Right forelimb (tissue), 1 donor: Measurements from ENCODE around the gene EXOSC5.
"Not testable (repeated sequence)": the region's sequence is repeated elsewhere in the genome, so short reads cannot be mapped to it uniquely, and the experiment has no call there.

Source experiments
- DNase-seq: peaks from one replicate; pipeline ENCODE4 v3.0.0-alpha.2; 2018

The EXOSC5 gene

DNA sequence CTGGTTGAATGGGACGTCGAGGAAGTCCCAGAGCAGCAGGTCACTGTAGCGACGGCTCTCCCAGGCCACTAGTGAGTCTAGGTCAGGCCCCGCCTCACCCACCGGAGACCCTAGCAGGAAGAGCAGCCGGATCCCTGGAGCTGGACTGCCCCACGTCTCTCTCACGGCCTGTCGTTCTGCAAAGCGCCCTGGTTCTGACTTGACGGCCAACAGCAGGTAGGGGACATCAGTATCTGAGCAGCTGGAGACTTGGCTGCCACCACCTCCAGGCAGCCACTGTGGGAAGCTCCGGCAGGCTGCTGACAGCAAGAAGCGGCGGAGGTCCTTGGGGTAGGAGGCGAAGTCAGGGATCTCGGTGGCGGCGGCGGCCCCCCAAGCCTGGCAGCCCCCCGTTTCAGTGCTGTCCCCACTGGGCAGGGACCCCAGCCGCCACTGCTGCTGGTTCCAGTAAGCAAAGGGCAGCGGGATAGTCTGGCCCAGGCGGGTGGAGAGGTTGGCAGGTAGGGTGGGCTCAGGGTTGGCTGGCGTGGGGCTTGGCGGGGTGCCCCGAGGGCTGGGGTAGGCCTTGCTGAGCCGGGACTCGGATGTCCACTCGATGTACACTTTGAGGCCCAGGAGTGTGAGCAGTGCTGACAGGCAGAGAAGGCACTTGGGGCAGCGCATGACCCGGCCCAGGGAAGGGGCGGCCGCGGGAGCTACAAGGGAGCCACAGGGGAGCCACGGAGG lies 29.1 kb upstream of the EXOSC5 start:
- no peak for DNase-seq

- no peak for DNase-seq
Measured at GRCh38 chr19:41425174-41426115, 28.3 kb upstream of the EXOSC5 start.

DNA sequence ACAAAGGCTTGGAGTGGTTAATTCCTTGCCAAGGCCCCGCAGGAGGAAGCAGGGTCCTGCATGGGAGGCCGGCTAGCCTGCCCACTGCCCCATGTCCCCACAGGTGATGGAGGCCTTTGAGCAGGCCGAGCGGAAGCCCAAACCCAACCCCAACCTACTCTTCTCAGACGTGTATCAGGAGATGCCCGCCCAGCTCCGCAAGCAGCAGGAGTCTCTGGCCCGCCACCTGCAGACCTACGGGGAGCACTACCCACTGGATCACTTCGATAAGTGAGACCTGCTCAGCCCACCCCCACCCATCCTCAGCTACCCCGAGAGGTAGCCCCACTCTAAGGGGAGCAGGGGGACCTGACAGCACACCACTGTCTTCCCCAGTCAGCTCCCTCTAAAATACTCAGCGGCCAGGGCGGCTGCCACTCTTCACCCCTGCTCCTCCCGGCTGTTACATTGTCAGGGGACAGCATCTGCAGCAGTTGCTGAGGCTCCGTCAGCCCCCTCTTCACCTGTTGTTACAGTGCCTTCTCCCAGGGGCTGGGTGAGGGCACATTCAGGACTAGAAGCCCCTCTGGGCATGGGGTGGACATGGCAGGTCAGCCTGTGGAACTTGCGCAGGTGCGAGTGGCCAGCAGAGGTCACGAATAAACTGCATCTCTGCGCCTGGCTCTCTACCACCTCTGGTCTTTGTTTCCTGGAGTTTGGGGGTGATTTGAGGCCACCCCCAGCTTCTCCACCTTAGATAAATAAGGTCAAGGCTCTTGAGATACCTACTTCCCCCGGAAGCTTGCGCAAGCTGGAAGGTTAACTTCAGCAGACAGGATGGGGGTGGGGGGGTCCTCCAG lies 27.4 kb upstream of the EXOSC5 start:
- DNase-seq, result no peak

GRCh38 chr19:41422955-41423354 lies 25.8 kb upstream of the EXOSC5 start:
- DNase-seq, result no peak

- DNase-seq, result no peak
Measured at GRCh38 chr19:41422456-41422855, 25.3 kb upstream of the EXOSC5 start.

GRCh38 chr19:41421973-41422372 lies 24.8 kb upstream of the EXOSC5 start:
- DNase-seq, result no peak

- no peak for DNase-seq
Measured at GRCh38 chr19:41421314-41421713, 24.2 kb upstream of the EXOSC5 start.

GRCh38 chr19:41420101-41420880 lies 23.1 kb upstream of the EXOSC5 start:
- no peak for DNase-seq

GRCh38 chr19:41416194-41416674 lies 19.1 kb upstream of the EXOSC5 start:
- DNase-seq, result no peak

DNA sequence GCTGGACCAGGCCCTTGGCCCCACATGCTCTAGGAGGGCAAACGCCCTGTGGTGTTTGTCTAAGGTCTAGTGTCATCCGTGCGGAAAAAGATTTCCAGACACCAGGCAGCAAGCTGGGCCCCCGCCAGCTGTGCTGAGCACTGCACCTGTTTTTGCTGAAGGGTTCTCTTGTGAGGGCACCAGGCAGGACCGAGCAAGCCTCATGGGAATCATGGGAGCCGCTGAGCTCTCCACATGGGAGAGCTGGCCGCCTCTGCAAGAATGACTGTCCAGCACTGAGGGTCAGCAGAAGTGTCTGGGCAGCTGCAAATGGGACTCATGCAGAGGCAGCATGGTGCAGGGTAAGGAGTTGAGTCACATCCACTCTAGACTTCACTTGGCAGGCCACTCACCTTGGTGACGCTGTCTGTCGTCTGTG lies 18.0 kb upstream of the EXOSC5 start:
- DNase-seq, result no peak

DNA sequence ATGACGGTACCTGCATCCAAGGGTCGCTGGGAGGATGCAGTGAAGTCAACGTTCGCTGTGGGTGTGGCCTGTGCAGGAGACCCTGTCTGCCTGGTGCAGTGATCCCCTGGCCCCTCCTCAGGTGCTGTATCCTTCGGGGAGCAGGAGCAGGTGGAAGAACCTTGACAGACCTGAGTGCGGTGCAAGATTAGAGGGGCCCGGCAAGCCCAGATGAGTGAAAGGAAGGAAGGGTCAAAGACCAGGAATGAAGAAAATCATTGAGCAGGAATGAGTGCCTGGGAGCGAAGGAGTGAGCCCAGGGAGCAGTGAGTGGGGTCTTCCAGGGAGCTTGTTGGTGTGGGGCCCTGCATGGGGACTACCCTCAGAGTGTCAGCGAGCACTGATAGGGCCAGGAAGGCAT lies 17.3 kb upstream of the EXOSC5 start:
- DNase-seq, result no peak

DNA sequence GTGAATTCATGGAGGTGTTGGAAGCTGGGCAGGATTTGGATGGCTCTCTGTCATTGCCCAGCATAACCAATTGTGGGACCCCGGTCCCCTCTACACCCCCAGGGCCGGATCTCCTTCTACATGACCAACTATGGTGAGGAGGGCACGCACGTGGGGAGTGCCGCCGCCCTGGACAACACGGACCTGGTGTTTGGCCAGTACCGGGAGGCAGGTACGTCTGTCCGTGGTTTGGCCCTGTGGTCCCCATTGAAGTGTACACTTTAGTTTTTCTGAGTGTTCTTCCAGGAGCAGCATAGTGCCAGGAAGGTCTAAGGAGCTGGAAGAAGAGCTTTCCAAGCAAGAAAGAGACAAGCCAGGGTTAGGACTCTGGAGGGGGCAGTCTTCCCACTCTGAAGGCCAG lies 16.8 kb upstream of the EXOSC5 start:
- DNase-seq, result no peak

DNA sequence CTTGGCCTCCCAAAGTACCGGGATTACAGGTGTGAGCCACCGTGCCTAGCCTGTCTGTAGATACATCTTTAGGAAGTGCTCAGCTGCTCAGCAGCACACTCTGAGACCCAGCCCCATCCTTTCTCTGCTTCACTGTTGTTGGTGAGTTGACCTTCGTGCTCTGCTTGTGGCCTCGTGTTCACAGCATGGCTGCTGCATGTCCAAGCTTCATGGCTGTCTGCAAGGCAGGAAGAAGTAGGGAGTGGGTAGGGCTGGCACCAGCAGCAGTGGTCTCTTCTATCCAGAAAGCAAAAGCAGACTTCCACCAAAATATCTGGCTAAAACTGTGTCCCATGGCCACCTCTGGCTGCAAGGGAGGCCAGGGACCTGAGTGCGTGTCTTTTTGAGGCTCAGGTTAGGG lies 15.8 kb upstream of the EXOSC5 start:
- no peak for DNase-seq

GRCh38 chr19:41411968-41412265 lies 14.8 kb upstream of the EXOSC5 start:
- DNase-seq, result no peak

DNA sequence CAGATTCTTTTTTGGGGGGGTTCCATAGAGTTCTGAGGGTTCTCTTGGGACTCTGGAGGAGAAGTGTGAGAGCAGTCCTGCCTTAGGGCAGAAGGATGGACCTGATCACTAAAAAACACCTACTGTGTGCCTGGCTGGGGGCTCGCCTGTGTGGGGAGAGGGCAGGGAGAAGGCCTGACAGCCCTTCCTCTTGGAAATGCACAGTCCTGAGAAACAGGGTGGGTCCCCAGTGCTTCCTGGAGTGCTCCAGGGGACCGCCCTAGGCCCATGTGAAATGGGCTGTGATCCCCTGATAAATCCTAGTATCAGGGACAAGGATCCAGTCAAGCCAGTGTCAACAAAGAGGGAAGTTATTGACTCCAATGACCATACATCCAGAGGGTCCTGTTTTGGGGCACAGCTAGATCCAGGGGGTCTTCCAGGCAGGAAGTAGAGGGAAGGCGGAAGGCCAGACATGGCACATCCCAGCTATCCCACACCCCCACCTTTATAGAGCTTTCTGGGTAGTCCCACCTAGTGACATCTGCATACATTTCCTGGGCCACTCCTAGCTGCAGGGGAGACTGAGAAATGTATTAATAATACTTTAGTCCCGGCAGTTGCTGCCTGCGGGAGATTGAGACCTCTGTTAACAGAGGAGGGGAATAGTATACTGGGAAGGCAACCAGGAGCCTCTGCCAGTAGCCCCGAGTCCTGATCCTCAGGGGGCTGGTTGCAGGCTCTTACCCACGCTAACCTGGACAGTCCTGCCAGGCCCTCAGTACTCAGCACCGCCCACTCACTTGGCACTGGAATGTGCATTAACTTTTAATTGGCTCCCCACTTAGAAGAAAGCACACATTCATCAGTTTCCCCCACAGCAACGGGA lies 14.2 kb upstream of the EXOSC5 start:
- DNase-seq, result no peak

DNA sequence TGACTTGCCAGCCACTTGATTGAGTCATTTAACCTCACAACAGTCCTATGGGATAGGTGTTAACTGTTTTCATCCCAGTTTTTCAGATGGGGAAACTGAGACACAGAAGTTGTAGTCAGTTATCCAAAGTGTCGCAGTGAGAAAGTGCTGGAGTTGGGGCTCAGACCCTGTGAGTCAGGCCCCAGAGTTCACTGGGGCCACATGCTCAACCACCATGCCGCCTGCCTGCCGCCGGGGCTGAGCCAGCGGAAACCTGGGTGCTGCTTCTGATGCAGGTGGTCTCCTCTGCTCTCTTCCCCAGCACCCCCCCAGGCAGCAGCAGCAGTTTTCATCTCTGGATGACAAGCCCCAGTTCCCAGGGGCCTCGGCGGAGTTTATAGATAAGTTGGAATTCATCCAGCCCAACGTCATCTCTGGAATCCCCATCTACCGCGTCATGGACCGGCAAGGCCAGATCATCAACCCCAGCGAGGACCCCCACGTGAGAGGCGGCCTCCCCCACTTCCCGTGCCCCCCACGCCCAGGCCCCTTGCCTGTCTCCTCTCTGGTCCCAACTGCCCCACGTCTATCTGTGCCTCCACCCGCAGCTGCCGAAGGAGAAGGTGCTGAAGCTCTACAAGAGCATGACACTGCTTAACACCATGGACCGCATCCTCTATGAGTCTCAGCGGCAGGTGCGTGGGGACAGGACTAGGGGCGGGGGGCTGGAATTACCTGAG lies 13.3 kb upstream of the EXOSC5 start:
- no peak for DNase-seq

DNA sequence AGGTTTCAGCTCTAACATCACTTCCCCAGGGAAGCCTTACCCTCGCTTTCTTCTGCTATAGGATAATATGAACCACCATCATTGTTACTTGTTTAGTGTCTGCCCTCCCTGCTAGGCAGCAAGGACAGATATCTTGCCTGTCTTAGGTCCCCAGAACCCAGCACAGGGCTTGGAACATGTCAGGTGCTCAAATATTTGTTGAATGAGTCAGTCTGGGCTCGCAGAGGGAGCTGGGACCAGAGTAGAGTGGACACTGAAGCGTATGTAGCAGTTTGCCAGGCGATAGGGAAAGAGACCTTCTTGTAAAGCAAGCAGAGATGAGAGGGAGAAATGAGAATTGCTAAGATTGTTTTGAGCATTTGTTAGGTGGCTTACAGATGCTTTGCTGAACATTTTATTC lies 12.1 kb upstream of the EXOSC5 start:
- no peak for DNase-seq

- DNase-seq, result not testable (repeated sequence)
Measured at GRCh38 chr19:41408846-41409245, 11.7 kb upstream of the EXOSC5 start.

DNA sequence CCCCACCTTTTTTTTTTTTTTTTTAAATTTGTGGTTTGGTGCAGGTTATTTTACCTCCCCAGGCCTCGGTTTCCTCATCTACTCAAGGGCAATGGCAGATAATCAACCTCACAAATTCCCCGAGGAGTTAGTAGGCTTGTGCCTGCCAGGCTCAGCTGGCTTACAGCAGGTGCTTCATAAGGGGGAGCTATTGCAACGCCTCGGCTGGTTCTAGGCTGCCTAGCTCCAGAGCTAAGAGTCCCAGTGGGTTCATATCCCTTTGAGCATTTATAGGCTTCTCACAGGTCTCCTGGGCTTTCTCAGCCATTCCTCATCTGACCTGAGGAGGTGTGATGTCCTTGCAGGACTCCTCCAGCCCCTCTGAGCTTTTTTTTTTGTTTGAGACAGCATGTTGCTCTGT lies 11.1 kb upstream of the EXOSC5 start:
- DNase-seq, result no peak

DNA sequence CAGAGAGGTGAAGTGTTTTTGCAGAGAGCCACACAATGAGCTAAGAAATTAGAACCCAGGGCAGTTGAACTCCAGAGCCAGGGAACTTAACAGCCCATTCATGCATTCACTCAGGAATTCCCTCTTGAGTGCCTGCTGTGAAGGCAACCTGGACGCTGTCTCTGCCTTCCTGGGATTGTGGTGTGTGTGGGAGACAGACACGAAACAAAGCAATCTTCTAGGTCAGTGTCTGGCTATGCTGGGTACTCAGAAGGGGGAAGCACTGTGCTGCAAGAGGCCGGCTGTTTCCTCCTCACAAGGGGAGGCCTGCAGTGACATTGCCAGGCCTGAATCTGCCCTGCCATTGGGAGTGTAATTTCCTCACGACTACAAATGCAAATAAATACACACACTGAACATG lies 10.1 kb upstream of the EXOSC5 start:
- no peak for DNase-seq

- DNase-seq, result no peak
Measured at GRCh38 chr19:41405776-41406175, 8.6 kb upstream of the EXOSC5 start.
